GM12872 (cell line): ENCODE results near the gene SNHG17.

ENCODE experiments used
- TF ChIP-seq, protein P1 (sequence below): IDR thresholded peaks from 3 replicates; pipeline ENCODE4 v1.5.1; 2011; ENCODE audit warnings: low read depth, mild to moderate bottlenecking, low read length, moderate library complexity; ENCODE audit not compliant: insufficient read depth

SNHG17 gene

DNA sequence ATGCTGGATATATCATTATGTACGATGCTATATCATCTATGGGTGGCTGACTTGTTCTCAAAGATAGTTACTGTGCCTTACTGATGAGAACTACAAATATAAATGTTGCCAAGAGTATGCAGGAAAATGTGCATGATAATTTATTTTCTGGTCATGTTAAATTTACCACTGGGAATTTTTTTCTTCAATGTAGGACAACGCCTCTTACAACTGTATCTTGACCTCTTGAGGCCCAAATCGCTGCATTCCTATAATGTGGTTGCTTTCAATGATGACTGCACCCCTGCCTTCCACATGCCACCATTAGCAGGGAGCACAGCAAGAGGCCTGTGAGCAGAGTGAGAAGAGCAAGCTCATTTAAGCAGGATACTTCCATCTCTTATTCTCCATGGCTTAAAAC lies 31.9 kb upstream of the SNHG17 start:
- TF ChIP-seq, protein P1, sequence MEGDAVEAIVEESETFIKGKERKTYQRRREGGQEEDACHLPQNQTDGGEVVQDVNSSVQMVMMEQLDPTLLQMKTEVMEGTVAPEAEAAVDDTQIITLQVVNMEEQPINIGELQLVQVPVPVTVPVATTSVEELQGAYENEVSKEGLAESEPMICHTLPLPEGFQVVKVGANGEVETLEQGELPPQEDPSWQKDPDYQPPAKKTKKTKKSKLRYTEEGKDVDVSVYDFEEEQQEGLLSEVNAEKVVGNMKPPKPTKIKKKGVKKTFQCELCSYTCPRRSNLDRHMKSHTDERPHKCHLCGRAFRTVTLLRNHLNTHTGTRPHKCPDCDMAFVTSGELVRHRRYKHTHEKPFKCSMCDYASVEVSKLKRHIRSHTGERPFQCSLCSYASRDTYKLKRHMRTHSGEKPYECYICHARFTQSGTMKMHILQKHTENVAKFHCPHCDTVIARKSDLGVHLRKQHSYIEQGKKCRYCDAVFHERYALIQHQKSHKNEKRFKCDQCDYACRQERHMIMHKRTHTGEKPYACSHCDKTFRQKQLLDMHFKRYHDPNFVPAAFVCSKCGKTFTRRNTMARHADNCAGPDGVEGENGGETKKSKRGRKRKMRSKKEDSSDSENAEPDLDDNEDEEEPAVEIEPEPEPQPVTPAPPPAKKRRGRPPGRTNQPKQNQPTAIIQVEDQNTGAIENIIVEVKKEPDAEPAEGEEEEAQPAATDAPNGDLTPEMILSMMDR = no peak

GRCh38 chr20:38466171-38466570 lies 31.0 kb upstream of the SNHG17 start:
- TF ChIP-seq, protein P1 = no peak

GRCh38 chr20:38460040-38460623 lies 25.0 kb upstream of the SNHG17 start:
- TF ChIP-seq, protein P1 = no peak

- TF ChIP-seq, protein P1 = no peak
Observed at GRCh38 chr20:38458314-38458713, 23.2 kb upstream of the SNHG17 start.

DNA sequence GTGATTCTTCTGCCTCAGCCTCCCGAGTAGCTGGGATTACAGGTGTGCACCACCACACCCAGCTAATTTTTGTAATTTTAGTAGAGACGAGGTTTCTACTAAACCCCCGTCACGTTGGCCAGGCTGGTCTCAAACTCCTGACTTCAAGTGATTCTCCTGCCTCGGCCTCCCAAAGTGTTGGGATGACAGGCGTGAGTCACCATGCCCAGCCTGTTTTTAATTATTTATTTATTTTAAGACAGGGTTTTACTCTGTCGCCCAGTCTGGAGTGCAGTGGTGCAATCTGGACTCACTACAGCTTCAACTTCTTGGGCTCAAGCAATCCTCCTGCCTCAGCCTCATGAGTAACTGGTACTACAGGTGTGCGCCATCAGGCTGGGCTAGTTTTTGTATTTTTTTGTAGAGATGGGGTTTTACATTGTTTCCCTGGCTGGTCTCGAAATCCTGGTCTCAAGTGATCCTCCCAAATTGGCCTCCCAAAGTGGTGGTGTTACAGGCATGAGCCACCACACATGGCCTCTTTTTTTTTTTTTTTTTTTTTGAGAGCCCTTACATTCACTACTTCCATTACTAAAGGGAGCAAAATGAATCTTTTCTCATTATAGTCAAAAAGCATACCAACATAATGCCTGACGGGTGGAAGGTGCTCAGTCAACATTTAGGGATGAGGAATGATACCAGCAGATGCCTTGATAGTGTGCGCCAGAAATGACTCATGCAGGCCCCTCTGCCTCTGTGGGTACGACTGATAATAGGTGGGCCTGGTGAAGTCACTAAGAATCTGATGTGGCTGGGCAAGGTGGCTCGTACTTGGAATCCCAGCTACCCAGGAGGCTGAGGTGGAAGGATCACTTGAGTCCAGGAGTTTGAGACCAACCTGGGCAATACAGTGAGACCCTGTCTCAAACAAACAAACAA lies 19.7 kb upstream of the SNHG17 start:
- TF ChIP-seq, protein P1 = no peak

DNA sequence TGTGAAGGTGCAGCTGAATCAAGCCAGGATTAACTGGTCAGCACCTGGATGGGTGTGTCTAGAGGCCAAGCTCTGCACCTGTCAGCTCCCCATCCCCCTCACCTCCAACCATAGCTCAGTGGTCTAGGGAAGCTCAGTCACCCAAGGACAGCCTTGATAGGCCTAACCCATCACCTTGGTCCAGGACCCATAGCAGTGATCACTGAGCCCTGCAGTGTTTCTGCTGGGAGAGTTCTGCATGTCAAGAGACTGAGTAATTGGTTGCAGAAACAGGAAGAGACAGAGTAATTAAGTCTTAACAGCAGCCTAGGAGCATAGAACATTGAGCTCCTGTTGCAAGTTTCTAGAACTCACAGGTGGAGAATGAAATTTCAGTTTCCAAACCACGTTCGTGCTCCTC lies 18.8 kb upstream of the SNHG17 start:
- TF ChIP-seq, protein P1 = no peak

- TF ChIP-seq, protein P1 = no peak
Observed at GRCh38 chr20:38452880-38453624, 17.9 kb upstream of the SNHG17 start.
